Measurements from ENCODE around the gene TBL1X. TPM values are rescaled to one million over a fixed set of nuclear protein-coding genes. Genes with fewer than 3 reads are reported as not detected.

TBL1X gene
- total and polyA plus RNA-seq, 8 donors, result 4.7 to 53.1 (median 9.5) TPM

GRCh38 chrX:9627922-9628321 lies 163.1 kb downstream of the TBL1X start:
- TF ChIP-seq EP300 (IDR thresholded peaks at IDR 0.05), result no peak
- no peak for TF ChIP-seq POLR2A (IDR thresholded peaks at IDR 0.05)
- no peak for TF ChIP-seq CTCF (IDR thresholded peaks at IDR 0.05)
- no peak for TF ChIP-seq POLR2AphosphoS5 (IDR thresholded peaks at IDR 0.05)
- Histone ChIP-seq H3K27me3 (no peaks in the 10 kb centered on the region), H3K4me1 (peaks cover 0 to 6% (median 3%) of the 10 kb centered on the region in 4 donors), H3K4me3 (no peak overlapping the region), H3K27ac (no peak overlapping the region), H3K9me3 (no peaks in the 10 kb centered on the region), H3K36me3 (no peaks in the 10 kb centered on the region)
- WGBS, 5 donors, result 44 to 82% (median 64%) methylated on average over 1 of the region's 1 CpG
- intact Hi-C loops (cut with DNase I; ENCODE audit: low total_unique reads), result no loop called here
- DNase-seq, result no peak

GRCh38 chrX:9628779-9629493 lies 164.1 kb downstream of the TBL1X start:
- no peaks in the 10 kb centered on the region for H3K27me3 ChIP-seq
- no peak overlapping the region for H3K27ac ChIP-seq
- DNase-seq, result no peak
- H3K4me3 ChIP-seq, result no peak overlapping the region
- TF ChIP-seq CTCF (IDR thresholded peaks at IDR 0.05) (no peak), POLR2AphosphoS5 (IDR thresholded peaks at IDR 0.05) (no peak)
- H3K9me3 ChIP-seq, result no peaks in the 10 kb centered on the region
- no peaks in the 10 kb centered on the region for H3K36me3 ChIP-seq
- H3K4me1 ChIP-seq, result peaks cover 0 to 6% (median 3%) of the 10 kb centered on the region in 4 donors
- WGBS, 5 donors, result 72 to 84% (median 74%) methylated on average over 2 to 6 of the region's 6 CpGs
- intact Hi-C loops (cut with DNase I; ENCODE audit: low total_unique reads), result no loop called here

GRCh38 chrX:9634551-9634950 lies 169.7 kb downstream of the TBL1X start:
- Histone ChIP-seq H3K9me3 (no peaks in the 10 kb centered on the region), H3K4me1 (no peaks in the 10 kb centered on the region), H3K4me3 (no peak overlapping the region), H3K36me3 (no peaks in the 10 kb centered on the region), H3K27me3 (no peaks in the 10 kb centered on the region), H3K27ac (peak overlapping the region in 1 of 5 donors; percentile 71)
- TF ChIP-seq POLR2A (IDR thresholded peaks at IDR 0.05), result no peak
- no peak for TF ChIP-seq EP300 (IDR thresholded peaks at IDR 0.05)
- no peak for TF ChIP-seq POLR2AphosphoS5 (IDR thresholded peaks at IDR 0.05)
- TF ChIP-seq CTCF (IDR thresholded peaks at IDR 0.05), result no peak
- intact Hi-C loops (cut with DNase I; ENCODE audit: low total_unique reads), result no loop called here
- 71 to 94% (median 78%) methylated on average over 7 of the region's 7 CpGs for WGBS, 5 donors
- DNase-seq, result no peak

GRCh38 chrX:9635368-9635767 lies 170.5 kb downstream of the TBL1X start:
- 63 to 100% (median 88%) methylated on average over 1 to 4 of the region's 4 CpGs for WGBS, 5 donors
- Histone ChIP-seq H3K27me3 (no peaks in the 10 kb centered on the region), H3K4me1 (no peaks in the 10 kb centered on the region), H3K36me3 (no peaks in the 10 kb centered on the region), H3K9me3 (no peaks in the 10 kb centered on the region), H3K27ac (peak overlapping the region in 1 of 5 donors; percentile 71), H3K4me3 (no peak overlapping the region)
- TF ChIP-seq POLR2A (IDR thresholded peaks at IDR 0.05), result no peak
- TF ChIP-seq CTCF (IDR thresholded peaks at IDR 0.05), result no peak
- no peak for TF ChIP-seq POLR2AphosphoS5 (IDR thresholded peaks at IDR 0.05)
- TF ChIP-seq EP300 (IDR thresholded peaks at IDR 0.05), result no peak
- intact Hi-C loops (cut with DNase I; ENCODE audit: low total_unique reads), result no loop called here
- no peak for DNase-seq

Data from stomach (tissue), 9 donors.